Heart left ventricle (tissue), 16 donors: ENCODE results near the gene FER. TPM values are rescaled to one million over a fixed set of nuclear protein-coding genes. Genes with fewer than 3 reads are reported as not detected.

Experiments
- ATAC-seq, 4 donors: fragments of 200-7000 bp; cut with Tn5 transposase; one replicate each; pipeline ENCODE4 v1.9.1; 2020 to 2022; ENCODE audit warnings: moderate library complexity in 4 of 4, mild to moderate bottlenecking in 3 of 4, moderate number of reproducible peaks in 1 of 4
- DNase-seq, 5 donors: peaks; one replicate each; pipeline ENCODE4 v3.0.0-alpha.2; 2020
- H3K27ac ChIP-seq, 12 donors: fragments of 200-600 bp; sonication (generic) in 4 of 12; one replicate each; pipeline versions ENCODE4 v1.5.0 to v1.8.0; 2016 to 2022; ENCODE audit warnings: mild to moderate bottlenecking in 2 of 12
- H3K27me3 ChIP-seq, 9 donors: fragments of 200-600 bp; sonication (generic) in 2 of 9; one replicate each; pipeline versions ENCODE4 v1.5.1 to v1.8.0; 2016 to 2022; ENCODE audit warnings: mild to moderate bottlenecking in 3 of 9
- H3K36me3 ChIP-seq, 9 donors: fragments of 200-600 bp; sonication (generic) in 2 of 9; one replicate each; pipeline versions ENCODE4 v1.5.0 to v1.8.0; 2018 to 2022; ENCODE audit warnings: mild to moderate bottlenecking in 2 of 9
- H3K4me1 ChIP-seq, 12 donors: fragments of 200-600 bp; sonication (generic) in 4 of 12; one replicate each; pipeline versions ENCODE4 v1.5.0 to v1.8.0; 2016 to 2022; ENCODE audit warnings: mild to moderate bottlenecking in 3 of 12
- H3K4me3 ChIP-seq, 12 donors: fragments of 200-600 bp; sonication (generic) in 4 of 12; one replicate each; pipeline versions ENCODE4 v1.5.0 to v1.8.0; 2017 to 2022; ENCODE audit warnings: mild to moderate bottlenecking in 9 of 12, moderate library complexity in 4 of 12
- H3K9me3 ChIP-seq, 12 donors: fragments of 200-600 bp; sonication (generic) in 4 of 12; one replicate each; pipeline versions ENCODE4 v1.5.0 to v1.8.0; 2016 to 2022; ENCODE audit warnings: mild to moderate bottlenecking in 1 of 12
- CTCF ChIP-seq, 12 donors: fragments of 200-600 bp; sonication (generic) in 4 of 12; IDR thresholded peaks; one replicate each; pipeline versions ENCODE4 v1.5.0 to v1.8.0; 2018 to 2022; ENCODE audit warnings: antibody characterized with exemption in 12 of 12, mild to moderate bottlenecking in 5 of 12
- POLR2A ChIP-seq, 2 donors: fragments of 450-650 bp; IDR thresholded peaks; one replicate each; pipeline ENCODE4 v1.6.1; 2017; ENCODE audit warnings: antibody characterized with exemption in 2 of 2, mild to moderate bottlenecking in 2 of 2, moderate library complexity in 2 of 2
- WGBS, 4 donors: extraction: QIAGEN DNeasy Blood & Tissue Kit in 2 of 4; methylation state at CpG; one replicate each; pipeline versions ENCODE4 v1.1.5 to v1.1.7; 2013 to 2018; 5-methylcytosine and 5-hydroxymethylcytosine counted together
- intact Hi-C, 10 donors: fragments of 100-400 bp; cut with DNase I; formaldehyde crosslinking; loops; one replicate each; pipeline versions ENCODE4 v1.11.1 to v1.14.2; 2022
- polyA plus RNA-seq, 2 donors: library from polyadenylated mRNA; stranded (reverse); fragments of 200-250 nt; gene quantifications; one replicate each; pipeline ENCODE4 v1.2.3, GENCODE V29; 2013
- total RNA-seq, 9 donors: library from RNA; depleted of rRNA in 2 of 9; stranded (reverse); fragments of >200 nt in 2 of 9; fragmentation: NEBNext Ultra II Directional in 3 of 9; extraction: Animal tissue kit (Norgen Biotek cat#: 25700) in 3 of 9; gene quantifications; one replicate each; pipeline versions ENCODE4 v1.1.0 to v1.2.4, GENCODE V29; 2016 to 2023
- donor health status: ischemic (EF 13 %, LVEDD 7.1; RV severe dilation, severe dysfunction).
- donor health status: healthy with polysubstance abuse.
- donor health status: DM: no; HTN: yes; CAD: no.
- donor health status: DM: no; HTN: no; CAD: no.
- donor health status: ischemic (EF 25% LVEDD 6.9; RV normal size, moderate dysfunction).
- donor health status: ischemic (EF 25% LVEDD 5.7; RV mildly dilated, moderate dysfunction).
- donor health status: healthy.
- donor health status: DM: yes; HTN: yes; CAD: no.
- donor health status: ischemic (EF 35%, LVEDD 5.7; RV mildly dilated, moderate dysfunction).
- donor health status: nonischemic (EF 11% LVEDD 7.7; RV severe dilation, severe dysfunction).
- donor health status: DM: yes; HTN: yes; CAD: no.
- donor health status: PGD.
- donor health status: ischemic (EF 29% LVEDD 5.4; RV normal size, mild dysfunction).
- donor health status: nonischemic (EF 23%, LVEDD 6.1; RV moderate dilation, normal function).

The FER gene
- total and polyA plus RNA-seq, 11 donors: 1.4 to 25.7 (median 13.1) TPM

GRCh38 chr5:109196823-109197160, 449.1 kb downstream of the FER start:
- intact Hi-C loops: no loop called here
- H3K9me3 ChIP-seq: no peaks in the 10 kb centered on the region
- no peak for DNase-seq
- TF ChIP-seq CTCF (IDR thresholded peaks at IDR 0.05) (no peak), POLR2A (IDR thresholded peaks at IDR 0.05) (no peak)
- no peaks in the 10 kb centered on the region for H3K27me3 ChIP-seq
- no peak overlapping the region for H3K4me3 ChIP-seq
- H3K4me1 ChIP-seq: peaks cover 0 to 5% (median 0%) of the 10 kb centered on the region in 12 donors
- H3K27ac ChIP-seq: no peak overlapping the region
- ATAC-seq: no peak
- no peaks in the 10 kb centered on the region for H3K36me3 ChIP-seq
- 94 to 100% (median 98%) methylated on average over 2 of the region's 2 CpGs for WGBS, 4 donors

GRCh38 chr5:109199289-109199688, 451.6 kb downstream of the FER start:
- peaks cover 0 to 6% (median under 1%) of the 10 kb centered on the region in 12 donors for H3K9me3 ChIP-seq
- DNase-seq (no peak), ATAC-seq (no peak)
- H3K27ac ChIP-seq: no peak overlapping the region
- no peak overlapping the region for H3K4me3 ChIP-seq
- H3K36me3 ChIP-seq: no peaks in the 10 kb centered on the region
- H3K27me3 ChIP-seq: no peaks in the 10 kb centered on the region
- no peak for TF ChIP-seq POLR2A (IDR thresholded peaks at IDR 0.05)
- no peak for TF ChIP-seq CTCF (IDR thresholded peaks at IDR 0.05)
- WGBS, 4 donors: 38 to 53% (median 50%) methylated on average over 2 of the region's 2 CpGs
- intact Hi-C loops: no loop called here
- no peaks in the 10 kb centered on the region for H3K4me1 ChIP-seq

- no peak overlapping the region for H3K4me3 ChIP-seq
- no peak for TF ChIP-seq CTCF (IDR thresholded peaks at IDR 0.05)
- TF ChIP-seq POLR2A (IDR thresholded peaks at IDR 0.05): no peak
- DNase-seq (no peak), ATAC-seq (no peak)
- WGBS, 4 donors: 64 to 83% (median 72%) methylated on average over 5 of the region's 5 CpGs
- intact Hi-C loops: no loop called here
- no peak overlapping the region for H3K27ac ChIP-seq
- no peaks in the 10 kb centered on the region for H3K27me3 ChIP-seq
- H3K36me3 ChIP-seq: no peaks in the 10 kb centered on the region
- peaks cover 0 to 13% (median 7%) of the 10 kb centered on the region in 12 donors for H3K9me3 ChIP-seq
- H3K4me1 ChIP-seq: no peaks in the 10 kb centered on the region
These were observed 452.3 kb downstream of the FER start for GRCh38 chr5:109199799-109200620.

- Histone ChIP-seq H3K4me3 (no peak overlapping the region), H3K4me1 (no peaks in the 10 kb centered on the region), H3K27ac (no peak overlapping the region), H3K9me3 (peaks cover 0 to 8% (median 0%) of the 10 kb centered on the region in 12 donors), H3K36me3 (no peaks in the 10 kb centered on the region), H3K27me3 (no peaks in the 10 kb centered on the region)
- intact Hi-C loops: no loop called here
- DNase-seq (no peak), ATAC-seq (no peak)
- 81 to 86% (median 82%) methylated on average over 3 of the region's 3 CpGs for WGBS, 4 donors
- TF ChIP-seq POLR2A (IDR thresholded peaks at IDR 0.05): no peak
- TF ChIP-seq CTCF (IDR thresholded peaks at IDR 0.05): no peak
These were observed 467.3 kb downstream of the FER start for GRCh38 chr5:109215040-109215439.
